Body of pancreas (tissue), 4 donors: ENCODE measurements around the gene VTN. TPM values are rescaled to one million over a fixed set of nuclear protein-coding genes. Genes with fewer than 3 reads are reported as not detected.

Experiments used
- ATAC-seq: fragments of 150-250 bp; one replicate; pipeline ENCODE4 v1.9.1; 2016
- DNase-seq, 4 donors: peaks; one replicate each; pipeline ENCODE4 v3.0.0-alpha.2; 2019
- H3K27ac ChIP-seq, 4 donors: fragments of 200-600 bp; sonication (generic); 1 replicate in 3 of 4; 2 replicates in 1 of 4; pipeline versions ENCODE4 v1.5.1 to v1.6.1; 2016 to 2019; ENCODE audit warnings: mild to moderate bottlenecking in 1 of 4, mixed read lengths in 1 of 4, moderate library complexity in 1 of 4
- H3K27me3 ChIP-seq, 2 donors: fragments of 200-600 bp; sonication (generic); one replicate each; pipeline ENCODE4 v1.6.0; 2016; ENCODE audit warnings: mild to moderate bottlenecking in 1 of 2
- H3K36me3 ChIP-seq, 2 donors: fragments of 200-600 bp; sonication (generic); replicated peaks in 1 of 2; 2 replicates each; pipeline ENCODE4 v1.5.1; 2016; ENCODE audit warnings: low read depth in 2 of 2; ENCODE audit not compliant: insufficient read depth in 1 of 2
- H3K4me1 ChIP-seq: fragments of 200-600 bp; sonication (generic); one replicate; pipeline ENCODE4 v1.6.0; 2016
- H3K4me3 ChIP-seq, 2 donors: fragments of 200-600 bp; sonication (generic); 1 replicate in 1 of 2; 2 replicates in 1 of 2; pipeline ENCODE4 v1.5.1; 2016 to 2019
- H3K9me3 ChIP-seq, 3 donors: fragments of 200-600 bp; sonication (generic); 1 replicate in 2 of 3; 2 replicates in 1 of 3; pipeline ENCODE4 v1.5.1; 2016
- POLR2A ChIP-seq, 3 donors: fragments of 450-650 bp; IDR thresholded peaks; one replicate each; pipeline ENCODE4 v1.6.1; 2016; ENCODE audit warnings: antibody characterized with exemption in 3 of 3, mild to moderate bottlenecking in 2 of 3
- WGBS, 2 donors: methylation state at CpG; one replicate each; pipeline ENCODE4 v1.1.5; 2017; 5-methylcytosine and 5-hydroxymethylcytosine counted together
- intact Hi-C: fragments of 100-400 bp; cut with DNase I; formaldehyde crosslinking; loops from one replicate; pipeline ENCODE4 v1.15.1; 2023
- microRNA-seq, 2 donors: library from miRNA; unstranded; fragments of <30 nt; microRNA quantifications; one replicate each; pipeline ENCODE4, GENCODE V29; 2016; ENCODE audit warnings: borderline number of aligned reads in 2 of 2, borderline replicate concordance in 2 of 2
- total RNA-seq, 2 donors: library from RNA; depleted of rRNA; stranded (reverse); fragments of >200 nt; gene quantifications; one replicate each; pipeline ENCODE4 v1.1.0, GENCODE V29; 2016
- TF ChIP-seq, protein P1 (sequence below), 7 experiments: fragments of 450-650 bp in 4 of 7; fragments of 200-600 bp in 3 of 7; sonication (generic) in 3 of 7; IDR thresholded peaks; one replicate each; pipeline ENCODE4 v1.5.1; 2016 to 2019; ENCODE audit warnings: antibody characterized with exemption in 7 of 7

VTN gene
- total RNA-seq, 2 donors from 2014 or later, result 4.2 to 6.6 TPM

DNA sequence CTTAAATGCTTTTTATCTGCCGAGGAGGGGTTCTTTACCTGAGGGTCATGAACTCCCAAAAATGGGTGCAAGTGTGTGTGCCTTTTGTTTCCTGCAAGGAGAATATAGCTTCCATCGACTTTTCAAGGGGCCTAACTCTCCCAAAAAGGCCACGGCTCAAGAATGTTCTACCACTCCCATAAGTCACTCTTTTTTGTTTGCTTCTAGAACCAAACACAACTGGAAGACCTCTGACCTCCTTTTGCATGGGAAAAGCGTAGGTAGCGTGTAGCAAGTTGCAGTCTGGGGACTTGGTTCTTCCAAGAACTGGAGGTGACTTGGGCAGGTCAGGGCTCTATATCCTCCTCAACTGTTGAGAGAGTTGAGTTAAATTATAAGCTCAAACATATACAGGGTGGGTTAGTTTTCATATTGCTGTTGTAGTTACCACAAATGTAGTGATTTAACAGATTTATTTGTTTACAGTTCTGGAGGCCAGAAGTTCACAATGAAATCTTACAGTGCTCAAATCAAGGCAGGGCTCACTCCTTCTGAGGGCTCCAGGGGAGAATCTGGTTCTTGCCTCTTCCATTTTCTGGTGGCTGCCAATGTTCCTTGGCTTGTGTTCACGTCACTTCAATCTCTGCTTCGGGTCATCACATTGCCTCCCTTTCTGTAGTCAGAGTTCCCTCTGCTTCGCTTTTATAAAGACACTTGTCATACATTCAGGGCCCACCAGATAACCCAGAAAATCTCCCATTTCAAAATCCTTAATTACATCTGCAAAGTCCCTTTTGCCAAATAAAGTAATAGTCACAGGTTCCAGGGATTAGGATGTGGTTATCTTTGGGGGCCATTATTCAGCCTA lies 49.7 kb downstream of the VTN start:
- 32% methylated on average over 8 of the region's 8 CpGs for WGBS, 2 donors
- intact Hi-C loops, result no loop called here
- H3K4me1 ChIP-seq, result peaks cover 81% of the 10 kb centered on the region
- TF ChIP-seq, protein P1, sequence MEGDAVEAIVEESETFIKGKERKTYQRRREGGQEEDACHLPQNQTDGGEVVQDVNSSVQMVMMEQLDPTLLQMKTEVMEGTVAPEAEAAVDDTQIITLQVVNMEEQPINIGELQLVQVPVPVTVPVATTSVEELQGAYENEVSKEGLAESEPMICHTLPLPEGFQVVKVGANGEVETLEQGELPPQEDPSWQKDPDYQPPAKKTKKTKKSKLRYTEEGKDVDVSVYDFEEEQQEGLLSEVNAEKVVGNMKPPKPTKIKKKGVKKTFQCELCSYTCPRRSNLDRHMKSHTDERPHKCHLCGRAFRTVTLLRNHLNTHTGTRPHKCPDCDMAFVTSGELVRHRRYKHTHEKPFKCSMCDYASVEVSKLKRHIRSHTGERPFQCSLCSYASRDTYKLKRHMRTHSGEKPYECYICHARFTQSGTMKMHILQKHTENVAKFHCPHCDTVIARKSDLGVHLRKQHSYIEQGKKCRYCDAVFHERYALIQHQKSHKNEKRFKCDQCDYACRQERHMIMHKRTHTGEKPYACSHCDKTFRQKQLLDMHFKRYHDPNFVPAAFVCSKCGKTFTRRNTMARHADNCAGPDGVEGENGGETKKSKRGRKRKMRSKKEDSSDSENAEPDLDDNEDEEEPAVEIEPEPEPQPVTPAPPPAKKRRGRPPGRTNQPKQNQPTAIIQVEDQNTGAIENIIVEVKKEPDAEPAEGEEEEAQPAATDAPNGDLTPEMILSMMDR (IDR thresholded peaks at IDR 0.05), result no peak
- TF ChIP-seq POLR2A (IDR thresholded peaks at IDR 0.05), result no peak
- H3K36me3 ChIP-seq, result no peaks in the 10 kb centered on the region
- peak overlapping the region; percentile 89 to 95 (median 89) for H3K27ac ChIP-seq
- peak overlapping the region; percentile 12 to 14 for H3K4me3 ChIP-seq
- H3K9me3 ChIP-seq, result no peaks in the 10 kb centered on the region
- ATAC-seq (no peak), DNase-seq (no peak)
- no peaks in the 10 kb centered on the region for H3K27me3 ChIP-seq

DNA sequence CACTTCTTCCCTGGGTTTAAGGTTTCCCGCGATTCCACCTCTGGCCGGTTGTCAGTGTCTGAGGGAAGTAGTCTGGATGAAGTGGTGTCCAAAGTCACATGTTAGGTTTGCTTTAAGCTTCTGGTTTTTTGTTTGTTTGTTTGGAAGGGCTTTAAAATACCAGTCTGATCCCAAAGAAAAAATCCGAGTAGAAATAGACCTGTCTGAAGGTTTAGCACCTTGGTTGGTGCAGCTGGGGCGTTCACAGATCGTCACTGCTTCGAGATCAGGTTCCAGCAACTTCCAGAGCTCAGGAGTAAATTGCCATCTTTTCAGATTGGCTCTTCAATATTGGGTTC lies 50.5 kb downstream of the VTN start:
- intact Hi-C loops, result no loop called here
- 2 to 3% methylated on average over 7 of the region's 7 CpGs for WGBS, 2 donors
- Histone ChIP-seq H3K9me3 (no peaks in the 10 kb centered on the region), H3K4me1 (peaks cover 72% of the 10 kb centered on the region), H3K27me3 (no peaks in the 10 kb centered on the region), H3K27ac (peak overlapping the region; percentile 89 to 95 (median 89)), H3K4me3 (peak overlapping the region; percentile 12 to 14), H3K36me3 (no peaks in the 10 kb centered on the region)
- ATAC-seq (no peak), DNase-seq (peak in 1 of 4 donors; percentile 53)
- no peak for TF ChIP-seq POLR2A (IDR thresholded peaks at IDR 0.05)
- TF ChIP-seq, protein P1 (IDR thresholded peaks at IDR 0.05), result no peak

DNA sequence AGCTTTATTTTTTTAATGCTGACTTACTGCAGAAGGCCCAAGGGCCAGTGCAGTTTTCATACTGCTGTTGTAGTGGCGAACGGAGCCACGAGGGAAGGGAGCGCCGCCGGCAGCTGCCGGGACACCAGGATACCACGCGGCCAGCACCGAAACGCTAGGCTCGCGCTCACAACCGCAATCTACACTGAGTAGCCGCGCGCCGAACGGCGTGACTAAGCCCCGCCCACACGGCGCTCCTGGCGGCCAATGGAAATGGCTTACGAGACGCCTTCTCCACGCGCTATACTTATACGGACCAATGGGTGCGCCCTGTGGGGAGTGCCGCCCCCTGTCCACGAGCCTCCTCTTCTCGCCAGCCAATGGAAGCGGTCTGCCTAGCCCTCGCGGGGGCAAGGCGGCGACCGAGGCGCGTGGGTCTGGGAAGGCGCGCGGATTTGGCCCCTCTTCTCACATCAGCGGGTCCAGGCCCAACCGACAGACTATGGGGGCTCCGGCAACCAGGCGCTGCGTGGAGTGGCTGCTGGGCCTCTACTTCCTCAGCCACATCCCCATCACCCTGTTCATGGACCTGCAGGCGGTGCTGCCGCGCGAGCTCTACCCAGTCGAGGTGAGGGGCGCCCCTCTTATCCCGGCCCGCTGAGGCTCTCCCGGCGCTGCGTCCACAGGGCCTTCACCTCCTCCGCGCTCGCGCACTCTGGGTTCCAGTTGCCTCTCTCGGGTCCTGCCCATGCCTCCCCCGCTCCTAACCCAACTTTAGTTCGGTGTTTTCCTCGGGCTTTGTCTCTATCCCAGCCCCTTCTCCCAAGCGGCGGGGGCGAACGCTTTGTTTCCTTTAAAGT lies 51.1 kb downstream of the VTN start, which contains the start of gene TMEM97:
TSS of gene TMEM97 (plus strand) at position 442 of the 839 bp plus-strand sequence. CDS start at position 482, 40 bp downstream.
- WGBS, 2 donors, result 0 to 1% methylated on average over 19 to 72 of the region's 72 CpGs
- Histone ChIP-seq H3K27ac (peak within 1 kb of the TSS; percentile 89 to 95 (median 89)), H3K36me3 (no peaks in the 10 kb centered on the region), H3K9me3 (no peaks in the 10 kb centered on the region), H3K27me3 (no peaks in the 10 kb centered on the region), H3K4me1 (peaks cover 68% of the 10 kb centered on the region), H3K4me3 (peak within 1 kb of the TSS; percentile 12 to 14)
- DNase-seq, result peak; percentile 98 to 99 (median 98)
- intact Hi-C loops, result no loop called here
- peak; percentile 86 to 93 (median 89) for TF ChIP-seq POLR2A (IDR thresholded peaks at IDR 0.05)
- TF ChIP-seq, protein P1 (IDR thresholded peaks at IDR 0.05), result peak in 2 of 7 experiments; percentile 17 to 25
- ATAC-seq, result peak; percentile 98

DNA sequence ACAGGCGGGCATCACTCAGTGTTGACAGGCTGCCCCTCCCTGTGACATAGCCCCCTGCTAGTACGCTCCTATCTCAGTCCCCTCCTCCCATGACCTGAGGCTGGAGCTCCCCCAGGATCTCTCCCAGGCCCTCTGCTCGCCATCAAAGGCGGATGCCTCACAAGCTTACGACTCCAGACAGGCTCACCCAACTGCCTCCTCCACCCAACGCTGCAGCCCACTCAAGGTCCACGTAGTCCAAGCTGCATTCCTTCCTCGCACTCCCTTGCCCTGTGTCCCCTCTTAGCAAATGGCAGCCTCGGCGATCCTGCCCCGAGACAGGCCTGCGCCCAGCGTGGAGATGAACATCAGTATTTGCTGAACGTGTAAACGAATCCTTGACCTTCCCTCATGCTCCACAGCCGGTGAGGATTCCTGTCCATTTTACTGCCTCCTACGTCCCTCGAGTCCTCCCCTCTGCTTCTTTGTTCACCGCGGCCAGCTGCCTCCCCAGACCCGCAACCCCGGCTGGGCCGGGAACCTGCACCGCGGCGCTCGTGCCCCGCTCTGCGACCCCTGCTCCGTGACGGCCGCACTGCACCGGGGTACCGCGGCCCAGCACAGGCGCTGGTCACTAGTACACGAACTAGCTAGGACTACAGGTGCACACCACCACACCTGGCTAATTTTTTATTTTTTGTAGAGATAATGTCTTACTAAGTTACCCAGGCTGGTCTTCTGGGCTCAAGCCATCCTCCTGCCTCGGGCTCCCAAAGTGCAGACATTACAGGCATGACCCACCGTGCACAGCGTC lies 51.9 kb downstream of the VTN start:
- Histone ChIP-seq H3K4me3 (peak overlapping the region in 1 of 2 donors; percentile 13), H3K36me3 (no peaks in the 10 kb centered on the region), H3K27ac (peak overlapping the region; percentile 25 to 95 (median 89)), H3K27me3 (no peaks in the 10 kb centered on the region), H3K4me1 (peaks cover 68% of the 10 kb centered on the region), H3K9me3 (no peaks in the 10 kb centered on the region)
- no peak for DNase-seq
- peak; percentile 1 for ATAC-seq
- WGBS, 2 donors, result 8 to 12% methylated on average over 39 to 40 of the region's 40 CpGs
- no peak for TF ChIP-seq POLR2A (IDR thresholded peaks at IDR 0.05)
- TF ChIP-seq, protein P1 (IDR thresholded peaks at IDR 0.05), result no peak
- intact Hi-C loops, result no loop called here

Small RNA genes within 50 kb of the gene (microRNA-seq; reads per million reads assigned to microRNA genes)
- 0 to 0.45 reads per million in 2 donors for gene MIR4723

Other genes with a start within 250 kb of the VTN start
- 10 to 100 TPM; 35.9 to 75.5 TPM for gene TMEM97, start 51.1 kb downstream of the VTN start, total RNA-seq
- gene IFT20, start 34.8 kb downstream of the VTN start, total RNA-seq, result 10 to 100 TPM; 37.9 to 42.2 TPM
- 10 to 100 TPM; 15.2 to 15.8 TPM for gene TNFAIP1, start 34.5 kb downstream of the VTN start, total RNA-seq
- gene POLDIP2, start 12.8 kb downstream of the VTN start, total RNA-seq, result 10 to 100 TPM; 50.8 to 54.4 TPM
- not detected for gene SEBOX, start 5.1 kb downstream of the VTN start, total RNA-seq
- 10 to 100 TPM; 13.7 to 33.9 TPM for gene SARM1, start 1.4 kb upstream of the VTN start, total RNA-seq
- 10 to 100 TPM in 1 of 2 donors, 1 to 10 TPM in 1; 8.6 to 17.6 TPM for gene SLC46A1, start 35.9 kb upstream of the VTN start, total RNA-seq
- 1 to 10 TPM in 1 of 2 donors, not detected in 1; 1.8 TPM for gene SLC13A2, start 103.3 kb upstream of the VTN start, total RNA-seq
- gene FOXN1, start 136.0 kb upstream of the VTN start, total RNA-seq, result under 1 TPM in 1 of 2 donors, not detected in 1; 0.52 TPM
- gene UNC119, start 182.3 kb upstream of the VTN start, total RNA-seq, result 10 to 100 TPM; 25.7 to 29.3 TPM
- gene PIGS, start 201.2 kb upstream of the VTN start, total RNA-seq, result 10 to 100 TPM; 11.7 to 12.2 TPM
- gene ALDOC, start 206.6 kb upstream of the VTN start, total RNA-seq, result 10 to 100 TPM in 1 of 2 donors, 1 to 10 TPM in 1; 2.9 to 25.1 TPM
- gene SPAG5, start 228.7 kb upstream of the VTN start, total RNA-seq, result 1 to 10 TPM in 1 of 2 donors, not detected in 1; 3.1 TPM
- gene RSKR, start 243.9 kb upstream of the VTN start, total RNA-seq, result 10 to 100 TPM in 1 of 2 donors, 1 to 10 TPM in 1; 2.6 to 14.8 TPM